GM10266 (cell line): ENCODE measurements around the gene ADGRG1.

Source experiments
- DNase-seq: peaks from one replicate; pipeline ENCODE4 v3.0.0; 2012; ENCODE audit errors: extremely low spot score
- CTCF ChIP-seq: IDR thresholded peaks from 2 replicates; pipeline ENCODE4 v1.5.1; 2012; ENCODE audit warnings: mild to moderate bottlenecking, low read depth; ENCODE audit not compliant: control insufficient read depth, insufficient read depth; ENCODE audit errors: missing control alignments

The ADGRG1 gene

GRCh38 chr16:57643910-57644309, 15.5 kb downstream of the ADGRG1 start:
- DNase-seq = no peak
- TF ChIP-seq CTCF = no peak

GRCh38 chr16:57644383-57645014, 16.1 kb downstream of the ADGRG1 start:
- DNase-seq = no peak
- TF ChIP-seq CTCF = no peak

- no peak for TF ChIP-seq CTCF
- DNase-seq = no peak
Measured at GRCh38 chr16:57645169-57645568, 16.7 kb downstream of the ADGRG1 start.

- TF ChIP-seq CTCF = no peak
- DNase-seq = no peak
Measured at GRCh38 chr16:57645691-57646387, 17.4 kb downstream of the ADGRG1 start.

- TF ChIP-seq CTCF = no peak
- no peak for DNase-seq
Measured at GRCh38 chr16:57646388-57647039, 18.1 kb downstream of the ADGRG1 start.

GRCh38 chr16:57647136-57647875, 18.9 kb downstream of the ADGRG1 start:
- DNase-seq = no peak
- TF ChIP-seq CTCF = no peak
